GM12865 (cell line): ENCODE data around the gene TINAGL1.
A peak's percentile ranks its signal among the peaks of the same experiment; 100 is the strongest.

ENCODE experiments used
- DNase-seq: peaks from one replicate; pipeline ENCODE4 v3.0.0; 2010; ENCODE audit warnings: low read depth
- H3K4me3 ChIP-seq: 2 replicates; pipeline ENCODE4 v1.5.1; 2011; ENCODE audit warnings: mild to moderate bottlenecking, low read depth, low read length, control low read depth
- CTCF ChIP-seq: IDR thresholded peaks from 2 replicates; pipeline ENCODE4 v1.5.1; 2011; ENCODE audit warnings: low read length, control low read depth, low read depth, inconsistent platforms; ENCODE audit not compliant: insufficient read depth; ENCODE audit errors: missing control alignments

The TINAGL1 gene

GRCh38 chr1:31633117-31633516, 56.8 kb downstream of the TINAGL1 start:
- peak; percentile 35 for TF ChIP-seq CTCF

More at GRCh38 chr1:31633117-31633516, 56.8 kb downstream of the TINAGL1 start:
- no peak overlapping the region for H3K4me3 ChIP-seq
- DNase-seq, result peak; percentile 26
